Hepatocyte (in vitro differentiated cells): ENCODE results near the gene KIAA0825. TPM values are rescaled to one million over a fixed set of nuclear protein-coding genes. Genes with fewer than 3 reads are reported as not detected.

Source experiments
- DNase-seq: peaks from one replicate; pipeline ENCODE4 v3.0.0-alpha.2; 2016; ENCODE audit warnings: low spot score
- H2AFZ ChIP-seq: fragments of 200-600 bp; sonication (generic); 2 replicates; pipeline ENCODE4 v1.6.0; 2016; ENCODE audit warnings: antibody characterized with exemption, mild to moderate bottlenecking
- H3K27ac ChIP-seq: fragments of 200-600 bp; sonication (generic); 2 replicates; pipeline ENCODE4 v1.5.1; 2016; ENCODE audit warnings: mild to moderate bottlenecking
- H3K27me3 ChIP-seq: fragments of 200-600 bp; sonication (generic); 2 replicates; pipeline ENCODE4 v1.6.1; 2016
- H3K36me3 ChIP-seq: fragments of 200-600 bp; sonication (generic); replicated peaks from 2 replicates; pipeline ENCODE4 v1.5.1; 2016; ENCODE audit warnings: low read depth; ENCODE audit not compliant: insufficient read depth
- H3K4me1 ChIP-seq: fragments of 200-600 bp; sonication (generic); 2 replicates; pipeline ENCODE4 v1.5.1; 2016; ENCODE audit warnings: mild to moderate bottlenecking, moderate library complexity; ENCODE audit not compliant: insufficient read depth
- H3K4me2 ChIP-seq: fragments of 200-600 bp; sonication (generic); 2 replicates; pipeline ENCODE4 v1.6.0; 2016
- H3K4me3 ChIP-seq: fragments of 200-600 bp; sonication (generic); 2 replicates; pipeline ENCODE4 v1.5.1; 2016; ENCODE audit warnings: mild to moderate bottlenecking
- H3K79me2 ChIP-seq: fragments of 200-600 bp; sonication (generic); 2 replicates; pipeline ENCODE4 v1.6.0; 2017; ENCODE audit warnings: mild to moderate bottlenecking
- H3K9me2 ChIP-seq: fragments of 200-600 bp; sonication (generic); replicated peaks from 2 replicates; pipeline ENCODE4 v1.6.0; 2017; ENCODE audit warnings: mild to moderate bottlenecking; ENCODE audit not compliant: insufficient read depth
- H3K9me3 ChIP-seq: fragments of 200-600 bp; sonication (generic); 2 replicates; pipeline ENCODE4 v1.5.1; 2016; ENCODE audit warnings: low read depth, mild to moderate bottlenecking
- H4K20me1 ChIP-seq: fragments of 200-600 bp; sonication (generic); 2 replicates; pipeline ENCODE4 v1.6.0; 2016; ENCODE audit warnings: mild to moderate bottlenecking; ENCODE audit not compliant: insufficient read depth, poor library complexity, severe bottlenecking
- EZH2 ChIP-seq: fragments of 200-600 bp; sonication (generic); IDR thresholded peaks from 2 replicates; pipeline ENCODE4 v1.6.1; 2016; ENCODE audit warnings: antibody characterized with exemption, mild to moderate bottlenecking, borderline replicate concordance
- EZH2phosphoT487 ChIP-seq: fragments of 200-600 bp; sonication (generic); IDR thresholded peaks from one replicate; pipeline ENCODE4 v1.6.1; 2018; ENCODE audit warnings: antibody characterized with exemption, mild to moderate bottlenecking, low read depth, moderate library complexity; ENCODE audit not compliant: unreplicated experiment, severe bottlenecking
- WGBS: methylation state at CpG from one replicate; pipeline ENCODE4 v1.1.6; 2016; ENCODE audit warnings: low lambda C conversion rate; ENCODE audit errors: missing lambda C conversion rate; 5-methylcytosine and 5-hydroxymethylcytosine counted together
- polyA plus RNA-seq: library from polyadenylated mRNA; unstranded; fragments of >200 nt; fragmentation: Nextera tagmentation; extraction: Ambion mirVana; gene quantifications from 2 replicates; pipeline ENCODE4 v1.2.1, GENCODE V29; 2016
- total RNA-seq: library from RNA; depleted of rRNA; stranded (reverse); fragments of >200 nt; gene quantifications from 2 replicates; pipeline ENCODE4 v1.2.3, GENCODE V29; 2014
- TF ChIP-seq, protein P1 (sequence below): fragments of 200-600 bp; sonication (generic); IDR thresholded peaks from 2 replicates; pipeline ENCODE4 v1.5.1; 2016; ENCODE audit warnings: antibody characterized with exemption, mild to moderate bottlenecking; ENCODE audit not compliant: poor library complexity

The KIAA0825 gene
- total and polyA plus RNA-seq, 2 experiments from 2014 or later = 2.1 to 4.5 TPM

DNA sequence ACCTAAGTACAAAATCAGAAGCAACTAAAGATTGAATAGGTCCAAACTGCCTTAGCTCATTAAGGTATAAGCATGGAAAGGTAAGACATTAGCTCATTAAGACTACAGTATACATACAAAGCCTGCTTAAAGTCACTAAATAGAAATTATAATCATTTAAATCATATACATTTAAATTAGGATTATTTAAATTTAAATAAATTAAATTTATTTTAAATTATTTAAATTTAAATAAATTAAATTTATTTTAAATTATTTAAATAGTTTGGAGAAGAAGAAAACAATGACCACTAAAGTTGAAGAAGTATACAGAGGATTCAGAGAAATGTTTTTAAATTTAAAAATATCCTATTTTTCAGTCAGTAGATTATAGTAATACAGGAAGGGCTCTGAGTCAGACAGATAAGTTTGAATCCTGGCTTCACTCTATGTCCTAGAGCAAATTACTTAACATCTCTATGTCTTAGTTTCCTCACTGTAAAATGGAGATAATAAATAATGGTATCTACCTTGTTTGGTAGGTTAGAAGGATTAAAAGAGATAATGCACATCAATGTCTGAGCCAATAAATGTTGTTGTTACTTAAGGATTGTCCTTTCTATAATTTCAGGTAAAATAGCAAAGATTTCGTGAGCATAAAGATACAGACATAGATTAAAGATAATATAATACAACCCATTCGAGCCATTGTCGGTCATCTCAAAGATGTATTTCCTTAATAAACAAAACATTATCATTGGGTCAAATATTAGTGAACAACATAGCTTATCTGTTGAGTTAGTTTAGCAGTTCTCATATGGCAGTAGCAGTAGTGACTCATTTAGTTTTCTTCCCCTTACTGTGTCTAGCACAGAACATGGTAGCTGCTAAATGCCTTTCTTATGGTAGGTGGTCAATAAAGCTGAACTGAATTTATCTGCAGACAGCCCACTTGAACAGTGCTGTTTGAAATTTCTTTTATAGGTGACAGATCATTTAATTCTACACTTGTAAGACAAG lies 100.6 kb downstream of the KIAA0825 start:
- Histone ChIP-seq H3K79me2 (no peaks in the 10 kb centered on the region), H3K36me3 (no peaks in the 10 kb centered on the region), H3K27ac (no peak overlapping the region), H3K9me3 (no peaks in the 10 kb centered on the region), H3K4me2 (no peak overlapping the region), H3K9me2 (no peaks in the 10 kb centered on the region), H3K27me3 (no peaks in the 10 kb centered on the region), H3K4me1 (no peaks in the 10 kb centered on the region), H3K4me3 (no peak overlapping the region), H2AFZ (no peak overlapping the region), H4K20me1 (no peaks in the 10 kb centered on the region)
- WGBS = 95% methylated on average over 3 of the region's 3 CpGs
- DNase-seq = no peak
- TF ChIP-seq EZH2 (no peak), EZH2phosphoT487 (no peak)
- TF ChIP-seq, protein P1, sequence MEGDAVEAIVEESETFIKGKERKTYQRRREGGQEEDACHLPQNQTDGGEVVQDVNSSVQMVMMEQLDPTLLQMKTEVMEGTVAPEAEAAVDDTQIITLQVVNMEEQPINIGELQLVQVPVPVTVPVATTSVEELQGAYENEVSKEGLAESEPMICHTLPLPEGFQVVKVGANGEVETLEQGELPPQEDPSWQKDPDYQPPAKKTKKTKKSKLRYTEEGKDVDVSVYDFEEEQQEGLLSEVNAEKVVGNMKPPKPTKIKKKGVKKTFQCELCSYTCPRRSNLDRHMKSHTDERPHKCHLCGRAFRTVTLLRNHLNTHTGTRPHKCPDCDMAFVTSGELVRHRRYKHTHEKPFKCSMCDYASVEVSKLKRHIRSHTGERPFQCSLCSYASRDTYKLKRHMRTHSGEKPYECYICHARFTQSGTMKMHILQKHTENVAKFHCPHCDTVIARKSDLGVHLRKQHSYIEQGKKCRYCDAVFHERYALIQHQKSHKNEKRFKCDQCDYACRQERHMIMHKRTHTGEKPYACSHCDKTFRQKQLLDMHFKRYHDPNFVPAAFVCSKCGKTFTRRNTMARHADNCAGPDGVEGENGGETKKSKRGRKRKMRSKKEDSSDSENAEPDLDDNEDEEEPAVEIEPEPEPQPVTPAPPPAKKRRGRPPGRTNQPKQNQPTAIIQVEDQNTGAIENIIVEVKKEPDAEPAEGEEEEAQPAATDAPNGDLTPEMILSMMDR = no peak

GRCh38 chr5:94516148-94516547 lies 102.3 kb downstream of the KIAA0825 start:
- Histone ChIP-seq H3K79me2 (no peaks in the 10 kb centered on the region), H3K9me3 (no peaks in the 10 kb centered on the region), H4K20me1 (no peaks in the 10 kb centered on the region), H3K27me3 (no peaks in the 10 kb centered on the region), H3K27ac (no peak overlapping the region), H3K36me3 (no peaks in the 10 kb centered on the region), H3K4me2 (no peak overlapping the region), H2AFZ (no peak overlapping the region), H3K4me3 (no peak overlapping the region), H3K9me2 (no peaks in the 10 kb centered on the region), H3K4me1 (no peaks in the 10 kb centered on the region)
- no peak for DNase-seq
- WGBS = 98% methylated on average over 5 of the region's 5 CpGs
- TF ChIP-seq, protein P1 = no peak
- TF ChIP-seq EZH2phosphoT487 (no peak), EZH2 (no peak)

DNA sequence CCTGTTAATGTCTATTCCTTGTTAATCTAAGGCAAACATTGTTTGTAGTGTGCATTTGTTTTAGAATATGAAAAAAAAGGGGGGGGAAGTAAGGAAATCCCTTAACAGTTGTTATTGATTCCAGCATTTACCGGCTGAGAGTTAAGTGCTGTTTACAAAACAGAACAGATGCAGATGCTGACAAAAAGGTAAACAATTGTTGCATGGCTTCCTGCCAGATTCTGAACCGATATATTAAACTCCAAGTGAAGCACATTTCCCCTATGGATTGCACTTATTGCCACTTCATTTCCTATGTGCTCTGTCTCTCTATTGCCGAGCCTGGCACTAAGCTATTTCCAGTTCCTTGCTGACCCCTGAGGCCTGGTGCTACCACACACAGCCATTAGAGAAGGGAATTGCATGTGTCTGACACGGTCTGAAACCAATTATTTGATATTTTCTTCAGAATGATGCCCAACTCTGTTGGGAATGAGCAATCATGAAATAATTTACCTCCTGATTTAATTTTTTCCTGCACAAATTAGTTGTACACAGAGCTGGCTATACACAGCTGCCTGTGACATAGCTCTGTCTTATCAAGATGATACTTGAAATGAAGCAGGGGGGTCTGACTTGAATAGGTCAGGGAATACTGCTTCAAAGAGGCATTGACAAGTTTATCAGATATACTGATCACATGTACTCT lies 109.8 kb downstream of the KIAA0825 start:
- no peaks in the 10 kb centered on the region for H3K36me3 ChIP-seq
- H3K9me2 ChIP-seq = no peaks in the 10 kb centered on the region
- DNase-seq = no peak
- TF ChIP-seq EZH2phosphoT487 (no peak), EZH2 (no peak)
- TF ChIP-seq, protein P1 = no peak
- no peak overlapping the region for H2AFZ ChIP-seq
- no peaks in the 10 kb centered on the region for H3K79me2 ChIP-seq
- WGBS = 46% methylated on average over 4 of the region's 4 CpGs
- H3K4me1 ChIP-seq = peaks cover 4% of the 10 kb centered on the region
- H3K9me3 ChIP-seq = no peaks in the 10 kb centered on the region
- no peak overlapping the region for H3K4me2 ChIP-seq
- H3K27ac ChIP-seq = no peak overlapping the region
- H3K4me3 ChIP-seq = no peak overlapping the region
- H3K27me3 ChIP-seq = no peaks in the 10 kb centered on the region
- H4K20me1 ChIP-seq = no peaks in the 10 kb centered on the region
